ENCODE data around the gene PARD3.

Gene PARD3

DNA sequence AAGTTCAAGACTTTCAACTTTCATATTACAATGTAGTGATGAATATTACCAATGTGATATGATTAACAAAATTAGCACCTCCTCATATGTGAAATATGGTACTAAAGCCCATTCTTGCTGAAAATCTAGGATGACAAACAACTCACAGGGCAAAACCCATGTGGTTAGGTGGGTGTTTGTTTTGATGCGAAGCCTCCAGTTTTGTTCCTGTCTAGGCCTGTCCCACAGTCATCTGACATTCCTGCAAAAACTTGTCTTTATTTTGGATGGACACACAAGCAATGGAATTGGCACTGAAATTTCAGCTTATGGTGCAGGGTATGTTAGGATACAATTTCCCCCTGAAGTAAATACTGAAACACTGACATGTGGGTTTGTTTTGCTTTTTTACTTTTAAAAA, 95.3 kb downstream of the PARD3 start:
- DNase-seq = no peak
- H3K4me3 ChIP-seq = no peak overlapping the region
- H3K9me3 ChIP-seq = no peaks in the 10 kb centered on the region
- TF ChIP-seq, protein P1, sequence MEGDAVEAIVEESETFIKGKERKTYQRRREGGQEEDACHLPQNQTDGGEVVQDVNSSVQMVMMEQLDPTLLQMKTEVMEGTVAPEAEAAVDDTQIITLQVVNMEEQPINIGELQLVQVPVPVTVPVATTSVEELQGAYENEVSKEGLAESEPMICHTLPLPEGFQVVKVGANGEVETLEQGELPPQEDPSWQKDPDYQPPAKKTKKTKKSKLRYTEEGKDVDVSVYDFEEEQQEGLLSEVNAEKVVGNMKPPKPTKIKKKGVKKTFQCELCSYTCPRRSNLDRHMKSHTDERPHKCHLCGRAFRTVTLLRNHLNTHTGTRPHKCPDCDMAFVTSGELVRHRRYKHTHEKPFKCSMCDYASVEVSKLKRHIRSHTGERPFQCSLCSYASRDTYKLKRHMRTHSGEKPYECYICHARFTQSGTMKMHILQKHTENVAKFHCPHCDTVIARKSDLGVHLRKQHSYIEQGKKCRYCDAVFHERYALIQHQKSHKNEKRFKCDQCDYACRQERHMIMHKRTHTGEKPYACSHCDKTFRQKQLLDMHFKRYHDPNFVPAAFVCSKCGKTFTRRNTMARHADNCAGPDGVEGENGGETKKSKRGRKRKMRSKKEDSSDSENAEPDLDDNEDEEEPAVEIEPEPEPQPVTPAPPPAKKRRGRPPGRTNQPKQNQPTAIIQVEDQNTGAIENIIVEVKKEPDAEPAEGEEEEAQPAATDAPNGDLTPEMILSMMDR (IDR thresholded peaks at IDR 0.05) = no peak
- intact Hi-C loops (cut with DNase I; ENCODE audit: low total_unique reads) = loop anchor here (10.0 kb wide), 1 partner anchor 95 kb away; the partner anchor contains the start of gene PARD3
- H3K27me3 ChIP-seq = no peaks in the 10 kb centered on the region
- no peak overlapping the region for H3K27ac ChIP-seq
- no peaks in the 10 kb centered on the region for H3K36me3 ChIP-seq
- peaks cover 0 to 10% (median 3%) of the 10 kb centered on the region in 4 donors for H3K4me1 ChIP-seq

DNA sequence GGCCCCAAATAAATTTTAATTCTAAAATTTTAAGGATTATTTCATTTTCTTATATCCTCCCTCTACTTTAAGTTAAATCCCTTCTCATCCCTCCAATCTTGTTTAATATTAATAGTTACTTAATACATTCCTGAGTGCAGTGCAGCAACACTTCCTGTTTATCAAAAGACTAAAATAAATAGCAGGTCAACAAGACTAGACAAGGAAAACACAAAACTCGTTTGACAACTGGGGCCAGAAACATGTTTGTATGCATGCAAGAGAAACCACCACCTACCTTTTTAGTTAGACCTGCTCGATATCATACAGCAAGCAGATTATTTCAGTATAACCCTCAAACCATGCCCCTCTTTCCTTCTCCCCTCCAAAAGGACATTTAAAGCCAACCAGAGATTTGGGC, 95.8 kb downstream of the PARD3 start:
- Histone ChIP-seq H3K4me1 (peaks cover 0 to 14% (median 3%) of the 10 kb centered on the region in 4 donors), H3K9me3 (no peaks in the 10 kb centered on the region), H3K4me3 (no peak overlapping the region), H3K36me3 (no peaks in the 10 kb centered on the region), H3K27ac (no peak overlapping the region), H3K27me3 (no peaks in the 10 kb centered on the region)
- TF ChIP-seq, protein P1 (IDR thresholded peaks at IDR 0.05) = no peak
- DNase-seq = no peak
- intact Hi-C loops (cut with DNase I; ENCODE audit: low total_unique reads) = loop anchor here (10.0 kb wide), 1 partner anchor 95 kb away; the partner anchor contains the start of gene PARD3

DNA sequence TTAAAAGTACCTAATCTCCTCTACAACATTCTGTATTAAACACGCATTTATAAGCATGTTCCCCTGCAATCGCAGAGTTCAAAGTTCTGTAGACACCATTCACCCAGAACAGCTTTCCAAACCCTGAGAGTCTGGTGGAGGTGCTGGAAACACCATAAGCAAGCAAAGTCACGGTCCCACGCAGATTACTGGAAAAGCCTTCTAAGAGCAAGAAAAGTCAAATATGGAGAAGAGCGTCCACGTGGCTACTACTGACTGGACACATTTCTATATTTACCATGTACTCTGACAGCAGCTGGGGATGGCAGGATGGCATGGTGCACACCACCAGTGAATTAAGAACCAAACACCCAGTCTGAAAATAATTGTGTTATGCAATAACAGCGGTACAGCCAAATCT, 97.7 kb downstream of the PARD3 start:
- TF ChIP-seq, protein P1 (IDR thresholded peaks at IDR 0.05) = no peak
- Histone ChIP-seq H3K27me3 (no peaks in the 10 kb centered on the region), H3K36me3 (no peaks in the 10 kb centered on the region), H3K27ac (no peak overlapping the region), H3K4me3 (no peak overlapping the region), H3K9me3 (no peaks in the 10 kb centered on the region), H3K4me1 (peaks cover 0 to 23% (median 3%) of the 10 kb centered on the region in 4 donors)
- intact Hi-C loops (cut with DNase I; ENCODE audit: low total_unique reads) = loop anchor here (10.0 kb wide), 1 partner anchor 97 kb away; the partner anchor contains the start of gene PARD3
- no peak for DNase-seq

DNA sequence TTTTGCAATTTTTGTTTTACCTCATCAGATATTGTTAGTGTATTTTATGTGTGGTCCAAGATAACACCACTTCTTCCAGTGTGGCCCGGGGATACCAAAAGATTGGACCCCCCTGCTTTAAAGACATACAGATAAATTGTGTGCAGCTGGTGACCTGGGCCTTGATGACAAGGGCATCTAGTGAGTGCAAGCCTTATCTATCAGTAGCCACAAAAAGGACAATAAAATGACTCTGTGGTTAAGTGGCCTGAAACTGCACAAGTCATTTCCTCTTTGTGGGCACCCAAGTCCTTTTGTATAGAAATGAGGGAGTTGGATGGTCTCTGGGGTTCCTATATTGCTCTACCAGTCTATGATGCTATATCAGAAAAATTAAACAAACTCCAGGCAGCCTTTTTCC, 98.1 kb downstream of the PARD3 start:
- no peaks in the 10 kb centered on the region for H3K9me3 ChIP-seq
- no peaks in the 10 kb centered on the region for H3K36me3 ChIP-seq
- TF ChIP-seq, protein P1 (IDR thresholded peaks at IDR 0.05) = no peak
- no peak overlapping the region for H3K27ac ChIP-seq
- no peak overlapping the region for H3K4me3 ChIP-seq
- DNase-seq = no peak
- peaks cover 0 to 24% (median 4%) of the 10 kb centered on the region in 4 donors for H3K4me1 ChIP-seq
- intact Hi-C loops (cut with DNase I; ENCODE audit: low total_unique reads) = loop anchor here (10.0 kb wide), 1 partner anchor 98 kb away; the partner anchor contains the start of gene PARD3
- H3K27me3 ChIP-seq = no peaks in the 10 kb centered on the region

DNA sequence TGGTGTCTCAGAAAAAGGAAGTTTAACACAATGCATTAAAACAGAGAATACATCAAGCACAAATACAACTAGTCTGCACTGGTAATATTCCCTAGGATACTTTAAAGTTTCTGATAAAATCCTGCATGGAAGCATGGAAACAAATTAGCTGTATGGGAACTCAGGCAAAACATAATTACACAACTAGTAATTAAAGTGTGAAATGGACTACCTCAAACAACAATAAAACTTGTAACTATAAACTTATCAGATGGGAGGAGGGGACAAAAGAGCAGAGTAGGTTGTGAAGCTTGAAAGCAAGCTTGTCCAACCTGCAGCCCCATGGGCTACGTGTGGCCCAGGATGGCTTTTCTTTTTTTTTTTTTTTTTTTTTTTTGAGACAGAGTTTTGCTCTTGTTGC, 98.9 kb downstream of the PARD3 start:
- Histone ChIP-seq H3K4me1 (peaks cover 0 to 28% (median 8%) of the 10 kb centered on the region in 4 donors), H3K9me3 (no peaks in the 10 kb centered on the region), H3K36me3 (no peaks in the 10 kb centered on the region), H3K27ac (no peak overlapping the region), H3K4me3 (no peak overlapping the region), H3K27me3 (no peaks in the 10 kb centered on the region)
- TF ChIP-seq, protein P1 (IDR thresholded peaks at IDR 0.05) = no peak
- intact Hi-C loops (cut with DNase I; ENCODE audit: low total_unique reads) = loop anchor here (10.0 kb wide), 1 partner anchor 99 kb away; the partner anchor contains the start of gene PARD3
- no peak for DNase-seq
